Stomach smooth muscle (tissue), 2 donors: Measurements from ENCODE around the gene STX4.

ENCODE experiments used
- H3K27ac ChIP-seq: one replicate; pipeline ENCODE4 v1.7.0; 2013; ENCODE audit warnings: mild to moderate bottlenecking, low read length, inconsistent platforms
- H3K27me3 ChIP-seq, 2 donors: one replicate each; pipeline ENCODE4 v1.7.0; 2013; ENCODE audit warnings: low read length in 2 of 2; ENCODE audit not compliant: insufficient read depth in 2 of 2, control insufficient read depth in 1 of 2
- H3K36me3 ChIP-seq, 2 donors: one replicate each; pipeline ENCODE4 v1.7.0; 2013; ENCODE audit warnings: low read length in 2 of 2; ENCODE audit not compliant: control insufficient read depth in 2 of 2, insufficient read depth in 2 of 2
- H3K4me1 ChIP-seq: one replicate; pipeline ENCODE4 v1.7.0; 2013; ENCODE audit warnings: low read length; ENCODE audit not compliant: control insufficient read depth, insufficient read depth
- H3K4me3 ChIP-seq, 2 donors: one replicate each; pipeline ENCODE4 v1.7.0; 2013; ENCODE audit warnings: low read length in 2 of 2
- H3K9ac ChIP-seq, 2 donors: one replicate each; pipeline ENCODE4 v1.7.0; 2013; ENCODE audit warnings: low read length in 2 of 2, mild to moderate bottlenecking in 1 of 2
- H3K9me3 ChIP-seq, 2 donors: one replicate each; pipeline ENCODE4 v1.7.0; 2013; ENCODE audit warnings: low read length in 2 of 2; ENCODE audit not compliant: control insufficient read depth in 2 of 2
- donor health status: healthy.
- donor health status: Pancreatic carcinoma.

Gene STX4

GRCh38 chr16:31000671-31001382, 32.5 kb upstream of the STX4 start:
- no peaks in the 10 kb centered on the region for H3K27me3 ChIP-seq
- H3K4me1 ChIP-seq, result peaks cover 23% of the 10 kb centered on the region
- no peaks in the 10 kb centered on the region for H3K9me3 ChIP-seq
- no peak overlapping the region for H3K27ac ChIP-seq
- H3K9ac ChIP-seq, result no peak overlapping the region
- H3K36me3 ChIP-seq, result no peaks in the 10 kb centered on the region
- H3K4me3 ChIP-seq, result no peak overlapping the region

- no peak overlapping the region for H3K9ac ChIP-seq
Observed at GRCh38 chr16:31001507-31002249, 31.7 kb upstream of the STX4 start.

GRCh38 chr16:31002250-31002700, 31.1 kb upstream of the STX4 start:
- Histone ChIP-seq H3K27me3 (peaks cover 2 to 4% of the 10 kb centered on the region in 2 donors), H3K9ac (no peak overlapping the region), H3K4me3 (no peak overlapping the region), H3K4me1 (peaks cover 13% of the 10 kb centered on the region), H3K9me3 (no peaks in the 10 kb centered on the region), H3K27ac (no peak overlapping the region), H3K36me3 (no peaks in the 10 kb centered on the region)

More at GRCh38 chr16:31001507-31002249, 31.7 kb upstream of the STX4 start:
- Histone ChIP-seq H3K4me3 (no peak overlapping the region), H3K27ac (no peak overlapping the region), H3K36me3 (no peaks in the 10 kb centered on the region), H3K4me1 (peaks cover 17% of the 10 kb centered on the region), H3K9me3 (no peaks in the 10 kb centered on the region), H3K27me3 (peaks cover 0 to 2% of the 10 kb centered on the region in 2 donors)

GRCh38 chr16:31002862-31003341, 30.5 kb upstream of the STX4 start:
- no peaks in the 10 kb centered on the region for H3K9me3 ChIP-seq
- H3K27me3 ChIP-seq, result peaks cover 5 to 6% of the 10 kb centered on the region in 2 donors
- no peak overlapping the region for H3K27ac ChIP-seq
- peaks cover 6% of the 10 kb centered on the region for H3K4me1 ChIP-seq
- no peak overlapping the region for H3K9ac ChIP-seq
- H3K36me3 ChIP-seq, result no peaks in the 10 kb centered on the region
- no peak overlapping the region for H3K4me3 ChIP-seq

GRCh38 chr16:31003744-31004143, 29.6 kb upstream of the STX4 start:
- peaks cover 6% of the 10 kb centered on the region for H3K4me1 ChIP-seq
- H3K27me3 ChIP-seq, result peaks cover 6 to 7% of the 10 kb centered on the region in 2 donors
- H3K9me3 ChIP-seq, result no peaks in the 10 kb centered on the region
- H3K9ac ChIP-seq, result no peak overlapping the region
- H3K36me3 ChIP-seq, result no peaks in the 10 kb centered on the region
- H3K4me3 ChIP-seq, result no peak overlapping the region
- H3K27ac ChIP-seq, result no peak overlapping the region

GRCh38 chr16:31004658-31005057, 28.7 kb upstream of the STX4 start:
- H3K9me3 ChIP-seq, result no peaks in the 10 kb centered on the region
- H3K27ac ChIP-seq, result no peak overlapping the region
- no peaks in the 10 kb centered on the region for H3K36me3 ChIP-seq
- H3K9ac ChIP-seq, result no peak overlapping the region
- H3K4me1 ChIP-seq, result peaks cover 2% of the 10 kb centered on the region
- H3K4me3 ChIP-seq, result no peak overlapping the region
- peaks cover 11 to 15% of the 10 kb centered on the region in 2 donors for H3K27me3 ChIP-seq

- Histone ChIP-seq H3K27ac (no peak overlapping the region), H3K27me3 (peaks cover 15 to 19% of the 10 kb centered on the region in 2 donors), H3K4me1 (peaks cover 2% of the 10 kb centered on the region), H3K9ac (no peak overlapping the region), H3K36me3 (no peaks in the 10 kb centered on the region), H3K4me3 (no peak overlapping the region), H3K9me3 (no peaks in the 10 kb centered on the region)
Observed at GRCh38 chr16:31005350-31006085, 27.8 kb upstream of the STX4 start.

- Histone ChIP-seq H3K9ac (no peak overlapping the region), H3K36me3 (no peaks in the 10 kb centered on the region), H3K27me3 (peaks cover 19 to 21% of the 10 kb centered on the region in 2 donors), H3K4me3 (no peak overlapping the region), H3K27ac (no peak overlapping the region), H3K9me3 (no peaks in the 10 kb centered on the region), H3K4me1 (peaks cover 4% of the 10 kb centered on the region)
Observed at GRCh38 chr16:31006086-31006385, 27.3 kb upstream of the STX4 start.

- peaks cover 5% of the 10 kb centered on the region for H3K4me1 ChIP-seq
- no peaks in the 10 kb centered on the region for H3K9me3 ChIP-seq
- no peak overlapping the region for H3K9ac ChIP-seq
- H3K27me3 ChIP-seq, result peaks cover 24 to 27% of the 10 kb centered on the region in 2 donors
- H3K36me3 ChIP-seq, result no peaks in the 10 kb centered on the region
- H3K27ac ChIP-seq, result no peak overlapping the region
- no peak overlapping the region for H3K4me3 ChIP-seq
Observed at GRCh38 chr16:31006589-31006988, 26.8 kb upstream of the STX4 start.

GRCh38 chr16:31007684-31008083, 25.7 kb upstream of the STX4 start:
- peaks cover 31 to 34% of the 10 kb centered on the region in 2 donors for H3K27me3 ChIP-seq

More at GRCh38 chr16:31007684-31008083, 25.7 kb upstream of the STX4 start:
- Histone ChIP-seq H3K9me3 (no peaks in the 10 kb centered on the region), H3K27ac (no peak overlapping the region), H3K4me1 (peaks cover 3% of the 10 kb centered on the region), H3K9ac (no peak overlapping the region), H3K4me3 (no peak overlapping the region), H3K36me3 (no peaks in the 10 kb centered on the region)
